Muscle layer of duodenum (tissue), 2 donors: Measurements from ENCODE around the gene GPC1.

Experiments
- H3K27ac ChIP-seq: one replicate; pipeline ENCODE4 v1.7.0; 2013; ENCODE audit warnings: mild to moderate bottlenecking, low read length
- H3K27me3 ChIP-seq: one replicate; pipeline ENCODE4 v1.7.0; 2013; ENCODE audit warnings: low read depth, mild to moderate bottlenecking, control low read depth, low read length
- H3K36me3 ChIP-seq, 2 donors: one replicate each; pipeline ENCODE4 v1.7.0; 2013; ENCODE audit warnings: low read length in 2 of 2, control low read depth in 1 of 2, mild to moderate bottlenecking in 1 of 2; ENCODE audit not compliant: insufficient read depth in 2 of 2, control insufficient read depth in 1 of 2
- H3K4me1 ChIP-seq, 2 donors: one replicate each; pipeline ENCODE4 v1.7.0; 2013; ENCODE audit warnings: low read length in 2 of 2, mild to moderate bottlenecking in 2 of 2, control low read depth in 1 of 2, moderate library complexity in 1 of 2; ENCODE audit not compliant: insufficient read depth in 2 of 2, control insufficient read depth in 1 of 2
- H3K4me3 ChIP-seq, 2 donors: one replicate each; pipeline ENCODE4 v1.7.0; 2013; ENCODE audit warnings: low read length in 2 of 2, low read depth in 1 of 2, mild to moderate bottlenecking in 1 of 2
- H3K9me3 ChIP-seq, 2 donors: one replicate each; pipeline ENCODE4 v1.7.0; 2013; ENCODE audit warnings: low read length in 2 of 2, control low read depth in 1 of 2, mild to moderate bottlenecking in 1 of 2; ENCODE audit not compliant: control insufficient read depth in 1 of 2
- donor health status: healthy.

The GPC1 gene

GRCh38 chr2:240512109-240512485 lies 76.6 kb downstream of the GPC1 start:
- no peaks in the 10 kb centered on the region for H3K9me3 ChIP-seq
- H3K27me3 ChIP-seq, result no peaks in the 10 kb centered on the region
- peaks cover 0 to 5% of the 10 kb centered on the region in 2 donors for H3K36me3 ChIP-seq
- no peak overlapping the region for H3K27ac ChIP-seq
- no peak overlapping the region for H3K4me3 ChIP-seq
- H3K4me1 ChIP-seq, result peaks cover 3 to 5% of the 10 kb centered on the region in 2 donors

- H3K4me3 ChIP-seq, result no peak overlapping the region
- H3K27me3 ChIP-seq, result no peaks in the 10 kb centered on the region
- H3K4me1 ChIP-seq, result peaks cover 3 to 5% of the 10 kb centered on the region in 2 donors
- H3K36me3 ChIP-seq, result peaks cover 0 to 5% of the 10 kb centered on the region in 2 donors
- no peak overlapping the region for H3K27ac ChIP-seq
- no peaks in the 10 kb centered on the region for H3K9me3 ChIP-seq
These were observed 77.4 kb downstream of the GPC1 start for GRCh38 chr2:240512666-240513535.

GRCh38 chr2:240513549-240514287 lies 78.3 kb downstream of the GPC1 start:
- H3K27ac ChIP-seq, result no peak overlapping the region
- H3K9me3 ChIP-seq, result no peaks in the 10 kb centered on the region
- H3K4me3 ChIP-seq, result no peak overlapping the region
- no peaks in the 10 kb centered on the region for H3K27me3 ChIP-seq
- peaks cover 0 to 5% of the 10 kb centered on the region in 2 donors for H3K36me3 ChIP-seq
- peaks cover 3 to 5% of the 10 kb centered on the region in 2 donors for H3K4me1 ChIP-seq

GRCh38 chr2:240514631-240515030 lies 79.2 kb downstream of the GPC1 start:
- Histone ChIP-seq H3K9me3 (no peaks in the 10 kb centered on the region), H3K27ac (no peak overlapping the region), H3K27me3 (no peaks in the 10 kb centered on the region), H3K4me1 (peaks cover 3 to 11% of the 10 kb centered on the region in 2 donors), H3K4me3 (no peak overlapping the region), H3K36me3 (peaks cover 0 to 5% of the 10 kb centered on the region in 2 donors)

DNA sequence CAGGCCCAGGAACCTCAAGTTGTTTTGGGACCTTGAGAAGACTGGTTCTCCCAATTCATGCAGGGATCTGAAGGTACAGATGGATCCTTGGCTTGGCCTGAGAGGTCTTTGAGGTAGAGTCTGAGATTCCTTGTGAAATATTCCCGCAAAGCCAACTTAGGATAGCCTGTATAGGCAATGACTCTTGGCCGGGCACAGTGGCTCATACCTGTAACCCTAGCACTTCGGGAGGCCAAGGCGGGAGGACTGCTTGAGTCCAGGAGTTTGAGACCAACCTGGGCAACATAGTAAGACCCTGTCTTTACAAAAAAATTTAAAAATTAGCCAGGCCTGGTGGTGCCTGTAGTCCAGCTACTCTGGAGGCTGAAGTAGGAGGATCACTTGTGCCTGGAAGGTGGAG lies 81.9 kb downstream of the GPC1 start:
- Histone ChIP-seq H3K4me3 (no peak overlapping the region), H3K27ac (no peak overlapping the region), H3K27me3 (peaks cover 4% of the 10 kb centered on the region), H3K9me3 (no peaks in the 10 kb centered on the region), H3K36me3 (peaks cover 0 to 1% of the 10 kb centered on the region in 2 donors), H3K4me1 (peaks cover 3 to 20% of the 10 kb centered on the region in 2 donors)
